Mesothelial cell of epicardium (in vitro differentiated cells): ENCODE data around the gene TCF4. TPM values are rescaled to one million over a fixed set of nuclear protein-coding genes. Genes with fewer than 3 reads are reported as not detected.

Source experiments
- DNase-seq, 2 experiments: peaks; one replicate each; pipeline ENCODE4 v3.0.0; 2021; ENCODE audit warnings: low spot score in 2 of 2; ENCODE audit not compliant: unreplicated experiment in 2 of 2
- H3K27ac Mint-ChIP-seq: 2 replicates; pipeline ENCODE4 v1.8.0; 2021; ENCODE audit warnings: mixed read lengths
- H3K27me3 Mint-ChIP-seq: 2 replicates; pipeline ENCODE4 v1.8.0; 2021; ENCODE audit warnings: low read depth, mixed read lengths
- H3K36me3 Mint-ChIP-seq: 2 replicates; pipeline ENCODE4 v1.8.0; 2021; ENCODE audit warnings: mixed read lengths
- H3K4me1 Mint-ChIP-seq: 2 replicates; pipeline ENCODE4 v1.8.0; 2021; ENCODE audit warnings: mixed read lengths
- H3K4me3 Mint-ChIP-seq: 2 replicates; pipeline ENCODE4 v1.8.0; 2021; ENCODE audit warnings: mild to moderate bottlenecking, moderate library complexity, mixed read lengths
- H3K9me3 Mint-ChIP-seq: 2 replicates; pipeline ENCODE4 v1.8.0; 2021; ENCODE audit warnings: mixed read lengths
- total RNA-seq: library from RNA; stranded (reverse); gene quantifications from 3 replicates; pipeline ENCODE4 v1.2.1, GENCODE V29; 2021
- TF ChIP-seq, protein P1 (sequence below): fragments of 200-600 bp; sonication (generic); IDR thresholded peaks from one replicate; pipeline ENCODE4 v1.5.0; 2021; ENCODE audit warnings: antibody characterized with exemption; ENCODE audit not compliant: unreplicated experiment

Gene TCF4
- total RNA-seq, 1 donor from 2014 or later: 224 TPM

DNA sequence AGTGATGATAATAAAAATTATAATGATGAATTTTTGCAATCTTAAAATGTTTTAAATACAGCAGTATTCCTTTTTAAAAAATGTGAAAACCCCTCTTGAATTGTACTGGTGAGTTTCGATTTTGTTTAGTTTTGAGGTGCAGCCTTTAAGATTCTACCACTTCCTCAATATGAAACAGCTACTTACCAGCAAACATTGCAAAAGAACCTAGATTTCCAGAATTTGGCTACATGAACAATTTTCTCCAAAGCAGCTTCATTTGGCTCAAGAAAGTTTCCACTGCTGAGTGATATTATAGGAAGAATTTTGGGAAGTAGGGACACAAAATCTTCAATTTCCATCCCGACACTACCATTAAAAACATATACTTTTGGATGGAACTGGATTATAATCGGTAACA, 12.0 kb downstream of the TCF4 start:
- no peaks in the 10 kb centered on the region for H3K27me3 Mint-ChIP-seq
- no peak for DNase-seq
- no peak overlapping the region for H3K27ac Mint-ChIP-seq
- peaks cover 25% of the 10 kb centered on the region for H3K4me1 Mint-ChIP-seq
- no peaks in the 10 kb centered on the region for H3K9me3 Mint-ChIP-seq
- H3K36me3 Mint-ChIP-seq: peaks cover 33% of the 10 kb centered on the region
- H3K4me3 Mint-ChIP-seq: no peak overlapping the region
- TF ChIP-seq, protein P1, sequence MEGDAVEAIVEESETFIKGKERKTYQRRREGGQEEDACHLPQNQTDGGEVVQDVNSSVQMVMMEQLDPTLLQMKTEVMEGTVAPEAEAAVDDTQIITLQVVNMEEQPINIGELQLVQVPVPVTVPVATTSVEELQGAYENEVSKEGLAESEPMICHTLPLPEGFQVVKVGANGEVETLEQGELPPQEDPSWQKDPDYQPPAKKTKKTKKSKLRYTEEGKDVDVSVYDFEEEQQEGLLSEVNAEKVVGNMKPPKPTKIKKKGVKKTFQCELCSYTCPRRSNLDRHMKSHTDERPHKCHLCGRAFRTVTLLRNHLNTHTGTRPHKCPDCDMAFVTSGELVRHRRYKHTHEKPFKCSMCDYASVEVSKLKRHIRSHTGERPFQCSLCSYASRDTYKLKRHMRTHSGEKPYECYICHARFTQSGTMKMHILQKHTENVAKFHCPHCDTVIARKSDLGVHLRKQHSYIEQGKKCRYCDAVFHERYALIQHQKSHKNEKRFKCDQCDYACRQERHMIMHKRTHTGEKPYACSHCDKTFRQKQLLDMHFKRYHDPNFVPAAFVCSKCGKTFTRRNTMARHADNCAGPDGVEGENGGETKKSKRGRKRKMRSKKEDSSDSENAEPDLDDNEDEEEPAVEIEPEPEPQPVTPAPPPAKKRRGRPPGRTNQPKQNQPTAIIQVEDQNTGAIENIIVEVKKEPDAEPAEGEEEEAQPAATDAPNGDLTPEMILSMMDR: no peak

DNA sequence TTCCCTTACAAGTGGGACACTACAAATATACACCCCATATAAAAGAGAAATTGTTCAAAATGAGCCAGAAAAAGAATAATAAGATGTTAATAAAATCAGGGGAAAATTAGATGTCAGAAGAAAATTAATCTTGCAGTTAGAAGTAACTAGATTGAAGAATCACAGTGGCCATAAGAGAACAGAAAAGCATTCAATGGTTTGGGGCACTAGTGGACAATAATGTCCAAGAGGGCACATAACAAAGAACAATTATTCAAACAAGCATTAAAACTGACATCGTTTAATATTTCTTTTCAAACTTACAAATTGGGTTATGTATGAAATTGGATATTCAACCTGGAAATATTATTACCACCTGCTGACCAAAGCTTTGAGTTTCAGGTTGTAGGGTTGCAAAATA, 12.9 kb downstream of the TCF4 start:
- peaks cover 38% of the 10 kb centered on the region for H3K36me3 Mint-ChIP-seq
- DNase-seq: no peak
- no peaks in the 10 kb centered on the region for H3K27me3 Mint-ChIP-seq
- H3K9me3 Mint-ChIP-seq: peaks cover 2% of the 10 kb centered on the region
- H3K4me1 Mint-ChIP-seq: peaks cover 16% of the 10 kb centered on the region
- H3K27ac Mint-ChIP-seq: no peak overlapping the region
- TF ChIP-seq, protein P1: no peak
- no peak overlapping the region for H3K4me3 Mint-ChIP-seq

DNA sequence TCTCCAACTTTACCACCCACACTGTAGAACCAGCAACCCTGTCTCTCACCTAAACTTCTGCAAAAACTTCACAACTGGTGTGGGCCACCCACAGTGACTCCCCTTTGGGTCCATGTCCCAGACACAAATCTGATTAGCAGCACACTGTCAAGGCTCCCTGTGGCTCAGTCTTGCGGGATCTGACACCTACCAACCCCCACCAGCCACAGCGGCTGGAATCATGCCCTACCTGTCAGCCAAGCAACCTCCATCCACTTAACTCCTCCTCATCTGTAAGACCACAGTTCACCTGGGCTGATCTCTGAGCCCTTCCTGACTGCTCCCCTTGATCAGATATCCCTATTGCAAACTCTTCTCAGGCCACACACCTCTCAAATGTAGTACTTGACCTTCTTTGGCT, 14.6 kb downstream of the TCF4 start:
- peaks cover 5% of the 10 kb centered on the region for H3K4me1 Mint-ChIP-seq

DNA sequence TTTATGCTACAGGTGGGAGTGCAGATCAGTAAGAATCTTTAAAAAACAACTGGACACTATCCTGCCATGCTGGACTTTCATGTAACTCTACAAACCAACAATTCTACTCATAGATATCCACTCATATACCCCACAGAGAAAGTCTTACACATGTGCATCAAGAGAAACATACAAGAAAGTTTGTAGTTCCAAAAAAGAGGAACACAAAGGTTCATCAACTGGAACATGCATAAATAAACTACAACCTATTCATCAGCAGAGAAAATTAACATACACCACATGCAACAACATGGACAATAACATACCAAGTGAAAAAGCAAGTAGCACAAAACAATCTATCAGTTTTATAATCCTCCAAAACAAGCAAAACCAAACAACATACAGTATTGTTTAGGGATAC, 17.0 kb downstream of the TCF4 start:
- Mint-ChIP-seq H3K36me3 (peaks cover 45% of the 10 kb centered on the region), H3K27ac (no peak overlapping the region)

More for the DNA sequence above, 14.6 kb downstream of the TCF4 start:
- H3K27me3 Mint-ChIP-seq: no peaks in the 10 kb centered on the region
- no peak overlapping the region for H3K4me3 Mint-ChIP-seq
- no peak for DNase-seq
- TF ChIP-seq, protein P1: no peak
- H3K27ac Mint-ChIP-seq: no peak overlapping the region
- H3K36me3 Mint-ChIP-seq: peaks cover 43% of the 10 kb centered on the region
- H3K9me3 Mint-ChIP-seq: peaks cover 3% of the 10 kb centered on the region

DNA sequence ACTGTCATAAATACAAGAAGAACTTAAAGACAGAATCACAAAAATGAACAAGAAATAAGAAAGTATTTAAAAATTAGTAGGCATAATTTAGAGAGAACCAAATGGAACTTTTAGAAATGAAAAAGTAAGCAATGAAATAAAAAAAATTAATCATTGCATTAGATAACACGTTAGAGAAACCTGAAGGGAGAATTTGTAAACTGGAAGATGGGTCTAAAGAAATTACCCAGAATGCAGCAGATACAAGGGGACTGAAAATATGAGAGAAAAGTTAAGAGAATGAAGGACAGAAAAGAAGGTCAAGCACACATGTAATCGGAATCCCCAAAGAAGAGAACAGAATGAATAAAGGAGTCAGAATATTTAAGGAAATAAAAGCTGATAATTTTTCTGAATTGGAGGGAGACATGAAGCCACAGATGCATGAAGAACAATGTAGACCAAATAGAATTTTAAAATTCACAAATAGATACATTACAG, 21.5 kb downstream of the TCF4 start:
- H3K4me3 Mint-ChIP-seq: no peak overlapping the region
- DNase-seq: no peak
- no peaks in the 10 kb centered on the region for H3K27me3 Mint-ChIP-seq
- TF ChIP-seq, protein P1: no peak
- H3K4me1 Mint-ChIP-seq: no peaks in the 10 kb centered on the region
- no peak overlapping the region for H3K27ac Mint-ChIP-seq
- peaks cover 11% of the 10 kb centered on the region for H3K9me3 Mint-ChIP-seq
- H3K36me3 Mint-ChIP-seq: peaks cover 51% of the 10 kb centered on the region

More for the DNA sequence above, 17.0 kb downstream of the TCF4 start:
- DNase-seq: no peak
- Mint-ChIP-seq H3K9me3 (peaks cover 11% of the 10 kb centered on the region), H3K4me3 (no peak overlapping the region), H3K4me1 (no peaks in the 10 kb centered on the region), H3K27me3 (no peaks in the 10 kb centered on the region)
- TF ChIP-seq, protein P1: no peak

DNA sequence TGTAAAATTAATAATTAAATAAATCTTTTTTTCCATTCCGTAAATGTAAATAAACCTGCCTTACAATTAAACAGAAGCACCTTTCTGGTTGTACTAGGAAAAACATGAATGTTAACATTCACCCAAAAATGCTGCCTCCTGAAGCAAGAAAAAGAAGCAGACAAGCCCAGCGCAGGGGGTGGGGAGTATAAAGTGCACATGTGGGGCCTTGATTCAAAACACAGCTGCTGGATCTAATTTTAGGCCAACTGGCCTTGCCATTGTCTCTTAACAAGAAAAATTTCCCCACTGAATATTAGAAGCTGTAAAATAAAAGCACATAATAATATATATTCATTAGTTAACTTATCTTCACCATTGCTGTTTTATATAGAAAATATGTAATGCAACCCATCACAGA, 28.3 kb downstream of the TCF4 start:
- no peaks in the 10 kb centered on the region for H3K27me3 Mint-ChIP-seq
- H3K4me3 Mint-ChIP-seq: no peak overlapping the region
- DNase-seq: no peak
- peaks cover 12% of the 10 kb centered on the region for H3K4me1 Mint-ChIP-seq
- H3K36me3 Mint-ChIP-seq: peaks cover 28% of the 10 kb centered on the region
- TF ChIP-seq, protein P1: no peak
- no peaks in the 10 kb centered on the region for H3K9me3 Mint-ChIP-seq
- H3K27ac Mint-ChIP-seq: no peak overlapping the region
